Purkinje cell (primary cell): ENCODE results near the gene TADA2A. TPM values are rescaled to one million over a fixed set of nuclear protein-coding genes. Genes with fewer than 3 reads are reported as not detected.

Experiments
- polyA plus RNA-seq: library from polyadenylated mRNA; unstranded; fragments of >200 nt; fragmentation: Nextera tagmentation; gene quantifications from 2 replicates; pipeline ENCODE4 v1.2.1, GENCODE V29; 2014

Gene TADA2A
- polyA plus RNA-seq = 11.6 and 26.3 TPM in 2 replicates

GRCh38 chr17:37406635-37407461 lies at the start of gene TADA2A, which contains the start of gene ACACA:
TSS of gene TADA2A (plus strand) at chr17:37406886. CDS start at chr17:37411366, 4,480 bp downstream.
TSS of gene ACACA (minus strand) at chr17:37406836. CDS start at chr17:37406299, 537 bp downstream.

DNA sequence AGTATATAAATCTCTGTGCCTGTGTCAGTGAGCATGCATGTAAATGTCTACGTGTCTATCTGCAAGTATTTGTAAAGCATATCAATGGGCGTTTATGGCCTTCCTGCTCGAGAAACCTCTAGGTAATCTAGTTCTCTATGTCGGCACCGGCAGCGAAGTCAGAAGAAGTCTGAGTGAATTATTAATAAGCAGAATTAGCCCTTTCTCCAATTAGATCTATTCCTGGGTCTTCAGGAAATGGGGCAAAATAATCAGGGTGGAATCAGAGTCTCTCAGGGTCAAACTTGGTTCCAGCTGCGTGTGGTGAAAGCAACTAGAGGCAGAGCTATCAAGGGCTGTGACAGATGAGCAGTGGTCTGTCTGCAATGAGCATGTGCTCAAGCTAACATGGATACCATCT lies 31.0 kb upstream of the TADA2A start, which contains the start of gene C17orf78:
Gene C17orf78 (plus strand): TSS at position 280 of the 400 bp plus-strand sequence. CDS start 108 bp downstream, at position 388.

DNA sequence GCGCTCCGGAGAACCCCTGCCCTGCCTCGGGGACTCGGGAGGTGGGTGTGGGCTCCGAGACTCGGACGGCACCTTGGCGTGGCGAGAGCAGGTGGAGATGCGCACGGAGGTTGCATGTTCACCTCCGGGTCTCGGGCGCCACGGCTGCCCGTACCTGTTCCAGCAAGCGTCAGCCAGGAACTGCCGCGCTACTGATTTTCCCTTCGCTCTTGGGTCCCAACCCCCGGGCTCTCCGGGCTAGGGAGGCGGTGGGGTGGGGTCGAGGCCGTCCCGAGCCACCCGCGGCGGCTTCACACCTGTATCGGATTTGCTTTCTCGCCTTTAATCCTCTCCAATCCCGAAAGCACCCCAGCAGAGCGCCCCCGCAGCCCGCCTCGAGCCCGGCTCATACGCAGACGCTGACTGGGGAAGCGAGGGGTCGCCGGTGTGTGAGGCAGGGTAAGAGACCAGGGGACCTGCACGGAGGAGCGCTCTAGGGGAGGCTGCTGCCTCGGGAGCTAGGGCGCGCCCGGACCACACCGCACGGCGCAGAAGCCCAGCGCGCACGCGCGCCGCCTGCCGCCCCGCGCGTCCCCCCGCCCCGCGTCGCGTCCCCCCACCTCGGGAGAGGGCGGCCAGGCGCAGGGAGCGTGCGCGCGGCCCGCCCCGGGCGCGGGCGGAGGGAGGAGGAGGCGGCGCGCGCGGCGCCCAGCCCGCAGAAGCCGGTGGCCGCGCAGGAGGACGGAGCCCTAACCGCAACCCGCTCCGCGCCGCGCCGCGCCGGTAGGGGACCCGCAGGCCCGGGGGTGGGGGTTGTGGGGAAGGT lies 82.7 kb downstream of the TADA2A start, which contains the start of gene DUSP14:
Gene DUSP14 (plus strand): TSS at position 695 of the 805 bp plus-strand sequence. CDS start 22,382 bp downstream, outside the sequence.

Other genes starting within 250 kb of the TADA2A start
- gene C17orf78, start 30.9 kb upstream of the TADA2A start, polyA plus RNA-seq = not detected in 2 replicates
- gene ACACA, start 50 bp upstream of the TADA2A start, polyA plus RNA-seq = 21.9 and 22.1 TPM in 2 replicates
- 6.6 and 9.3 TPM in 2 replicates for gene DUSP14, start 83.0 kb downstream of the TADA2A start, polyA plus RNA-seq
- gene SYNRG, start 202.5 kb downstream of the TADA2A start, polyA plus RNA-seq = 8.9 and 10.9 TPM in 2 replicates
- 23.0 and 27.5 TPM in 2 replicates for gene DDX52, start 236.6 kb downstream of the TADA2A start, polyA plus RNA-seq